ENCODE data around the gene LPIN2. TPM values are rescaled to one million over a fixed set of nuclear protein-coding genes. Genes with fewer than 3 reads are reported as not detected.
A peak's percentile ranks its signal among the peaks of the same experiment; 100 is the strongest.

The LPIN2 gene
- total RNA-seq, 3 donors from 2014 or later (not counting 1 experiment from before 2014, with no cell fraction given): 32.9 to 58.8 (median 57.1) TPM

DNA sequence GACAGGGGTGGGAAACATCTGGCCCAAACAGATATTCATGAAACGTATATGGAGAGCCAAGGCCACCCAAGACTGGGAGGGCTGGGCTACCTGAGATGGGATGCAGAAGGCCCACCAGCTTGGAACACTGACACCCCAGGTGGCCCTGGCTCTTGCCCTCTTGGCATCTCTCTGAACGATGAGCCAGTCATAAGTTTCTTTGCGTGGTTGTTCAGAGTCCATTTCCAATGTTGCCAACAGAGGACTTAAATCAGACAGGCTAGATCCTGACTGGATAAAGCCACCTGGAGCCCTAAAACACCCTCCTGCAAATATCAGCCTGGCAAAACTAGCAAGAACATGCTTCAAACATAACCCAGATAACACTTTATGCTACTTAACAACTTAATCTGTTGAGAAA is 42.6 kb downstream of the LPIN2 start:
- H3K9me3 ChIP-seq (ENCODE audit: control insufficient read depth, insufficient read depth, low read length): no peaks in the 10 kb centered on the region
- TF ChIP-seq, protein P1, sequence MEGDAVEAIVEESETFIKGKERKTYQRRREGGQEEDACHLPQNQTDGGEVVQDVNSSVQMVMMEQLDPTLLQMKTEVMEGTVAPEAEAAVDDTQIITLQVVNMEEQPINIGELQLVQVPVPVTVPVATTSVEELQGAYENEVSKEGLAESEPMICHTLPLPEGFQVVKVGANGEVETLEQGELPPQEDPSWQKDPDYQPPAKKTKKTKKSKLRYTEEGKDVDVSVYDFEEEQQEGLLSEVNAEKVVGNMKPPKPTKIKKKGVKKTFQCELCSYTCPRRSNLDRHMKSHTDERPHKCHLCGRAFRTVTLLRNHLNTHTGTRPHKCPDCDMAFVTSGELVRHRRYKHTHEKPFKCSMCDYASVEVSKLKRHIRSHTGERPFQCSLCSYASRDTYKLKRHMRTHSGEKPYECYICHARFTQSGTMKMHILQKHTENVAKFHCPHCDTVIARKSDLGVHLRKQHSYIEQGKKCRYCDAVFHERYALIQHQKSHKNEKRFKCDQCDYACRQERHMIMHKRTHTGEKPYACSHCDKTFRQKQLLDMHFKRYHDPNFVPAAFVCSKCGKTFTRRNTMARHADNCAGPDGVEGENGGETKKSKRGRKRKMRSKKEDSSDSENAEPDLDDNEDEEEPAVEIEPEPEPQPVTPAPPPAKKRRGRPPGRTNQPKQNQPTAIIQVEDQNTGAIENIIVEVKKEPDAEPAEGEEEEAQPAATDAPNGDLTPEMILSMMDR (IDR thresholded peaks at IDR 0.05): no peak
- Mint-ChIP-seq H3K9me3 (no peaks in the 10 kb centered on the region), H3K36me3 (no peaks in the 10 kb centered on the region), H3K27ac (peak overlapping the region; percentile 98), H3K4me3 (peak overlapping the region; percentile 28), H3K27me3 (ENCODE audit: low read depth in 2 of 2) (no peaks in the 10 kb centered on the region), H3K4me1 (peaks cover 71 to 73% of the 10 kb centered on the region in 2 donors)
- peaks cover 7% of the 10 kb centered on the region for H3K36me3 ChIP-seq (ENCODE audit: control insufficient read depth, insufficient read depth, low read length)
- H3K4me1 ChIP-seq (ENCODE audit: control insufficient read depth, insufficient read depth, low read length): peaks cover 57% of the 10 kb centered on the region
- DNase-seq: peak in 1 of 2 donors; percentile 19
- H3K27me3 ChIP-seq (ENCODE audit: control insufficient read depth, insufficient read depth, low read length): no peaks in the 10 kb centered on the region
- intact Hi-C loops (cut with micrococcal nuclease): loop anchor here (5.0 kb wide), 1 partner anchor 313 kb away; the partner anchor contains the start of gene SMCHD1
- no peak for ATAC-seq
- 82% methylated on average over 3 of the region's 3 CpGs for WGBS (ENCODE audit: insufficient coverage)
- no peak overlapping the region for H3K4me3 ChIP-seq (ENCODE audit: low read length)
- peak overlapping the region; percentile 96 for H3K27ac ChIP-seq (ENCODE audit: low read length)

DNA sequence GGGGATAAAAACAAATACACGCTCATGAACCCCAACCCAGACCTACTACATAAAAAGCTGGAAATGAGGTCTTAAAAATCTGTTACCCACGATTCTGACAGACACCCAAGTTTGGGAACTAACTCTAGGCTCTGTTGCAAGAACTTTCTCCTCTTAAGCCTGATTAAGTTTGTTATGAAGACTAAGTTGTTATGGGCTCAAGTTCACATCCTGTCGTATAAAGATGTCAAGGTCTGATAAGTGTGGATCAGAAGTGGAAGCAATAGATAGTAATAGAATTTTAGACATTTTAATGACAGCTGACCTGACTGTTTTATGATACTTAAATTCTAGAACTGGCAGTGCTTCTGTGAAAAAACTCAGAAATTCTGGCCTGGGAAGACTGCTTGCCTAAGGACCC is 43.2 kb downstream of the LPIN2 start:
- WGBS (ENCODE audit: insufficient coverage): 35% methylated on average over 1 of the region's 3 CpGs
- Mint-ChIP-seq H3K4me3 (peak overlapping the region; percentile 28), H3K4me1 (peaks cover 72 to 77% of the 10 kb centered on the region in 2 donors), H3K27me3 (ENCODE audit: low read depth in 2 of 2) (no peaks in the 10 kb centered on the region), H3K27ac (peak overlapping the region; percentile 98), H3K9me3 (no peaks in the 10 kb centered on the region), H3K36me3 (no peaks in the 10 kb centered on the region)
- DNase-seq: peak in 1 of 2 donors; percentile 56
- Histone ChIP-seq H3K27ac (ENCODE audit: low read length) (peak overlapping the region; percentile 96), H3K9me3 (ENCODE audit: control insufficient read depth, insufficient read depth, low read length) (no peaks in the 10 kb centered on the region), H3K27me3 (ENCODE audit: control insufficient read depth, insufficient read depth, low read length) (no peaks in the 10 kb centered on the region), H3K36me3 (ENCODE audit: control insufficient read depth, insufficient read depth, low read length) (peaks cover 7% of the 10 kb centered on the region), H3K4me3 (ENCODE audit: low read length) (no peak overlapping the region), H3K4me1 (ENCODE audit: control insufficient read depth, insufficient read depth, low read length) (peaks cover 59% of the 10 kb centered on the region)
- no peak for ATAC-seq
- intact Hi-C loops (cut with micrococcal nuclease): loop anchor here (5.0 kb wide), 1 partner anchor 312 kb away; the partner anchor contains the start of gene SMCHD1
- TF ChIP-seq, protein P1 (IDR thresholded peaks at IDR 0.05): no peak

DNA sequence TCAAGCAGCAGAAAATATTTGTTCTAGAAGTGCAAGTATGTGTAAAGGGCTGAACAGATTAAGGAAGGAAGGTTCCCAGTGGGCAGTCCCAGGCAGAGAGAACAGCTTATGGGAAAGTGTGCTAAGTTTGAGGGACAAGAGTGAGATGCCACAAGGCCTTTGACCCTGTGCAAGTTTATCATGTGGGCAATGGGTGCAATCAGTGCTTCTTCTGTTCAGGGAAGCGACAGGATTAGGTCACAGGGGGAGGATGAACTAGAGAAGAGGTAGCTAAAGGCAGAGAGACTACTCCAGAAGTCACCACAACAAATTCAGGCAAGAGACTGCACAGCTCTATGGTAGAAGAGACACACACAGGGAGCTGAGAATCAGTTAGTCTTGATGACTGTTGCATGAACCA is 44.3 kb downstream of the LPIN2 start:
- Mint-ChIP-seq H3K4me3 (peak overlapping the region; percentile 46), H3K9me3 (no peaks in the 10 kb centered on the region), H3K27me3 (ENCODE audit: low read depth in 2 of 2) (no peaks in the 10 kb centered on the region), H3K27ac (peak overlapping the region; percentile 98), H3K36me3 (no peaks in the 10 kb centered on the region), H3K4me1 (peaks cover 73 to 84% of the 10 kb centered on the region in 2 donors)
- Histone ChIP-seq H3K9me3 (ENCODE audit: control insufficient read depth, insufficient read depth, low read length) (no peaks in the 10 kb centered on the region), H3K27me3 (ENCODE audit: control insufficient read depth, insufficient read depth, low read length) (no peaks in the 10 kb centered on the region), H3K27ac (ENCODE audit: low read length) (peak overlapping the region; percentile 96), H3K4me3 (ENCODE audit: low read length) (no peak overlapping the region), H3K4me1 (ENCODE audit: control insufficient read depth, insufficient read depth, low read length) (peaks cover 68% of the 10 kb centered on the region), H3K36me3 (ENCODE audit: control insufficient read depth, insufficient read depth, low read length) (peaks cover 1% of the 10 kb centered on the region)
- WGBS (ENCODE audit: insufficient coverage): 67% methylated on average over 1 of the region's 1 CpG
- TF ChIP-seq, protein P1 (IDR thresholded peaks at IDR 0.05): no peak
- no peak for ATAC-seq
- intact Hi-C loops (cut with micrococcal nuclease): no loop called here
- DNase-seq: peak in 1 of 2 donors; percentile 35

DNA sequence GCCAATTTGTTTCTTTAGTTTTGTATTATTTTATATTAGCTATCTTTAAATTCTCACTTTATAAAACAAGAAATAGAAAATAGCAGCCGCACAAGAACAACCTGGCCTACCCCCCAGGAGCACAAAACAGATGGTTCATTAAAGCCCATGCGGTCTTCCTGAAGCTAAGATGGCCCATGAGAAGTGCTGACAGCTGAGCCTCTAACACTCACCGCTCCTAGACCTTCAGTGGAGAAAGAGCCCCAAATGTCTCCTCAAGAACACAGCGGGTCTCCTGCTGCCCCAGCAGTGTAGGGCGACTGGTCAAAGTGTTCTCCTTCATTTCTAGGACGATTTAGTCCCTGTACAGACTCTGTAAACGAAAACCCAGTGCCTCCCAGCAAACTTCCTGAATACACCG is 45.1 kb downstream of the LPIN2 start:
- peak overlapping the region; percentile 98 for H3K27ac Mint-ChIP-seq
- peak overlapping the region; percentile 96 for H3K27ac ChIP-seq (ENCODE audit: low read length)

More for the DNA sequence above, 45.1 kb downstream of the LPIN2 start:
- DNase-seq: peak in 1 of 2 donors; percentile 31
- no peaks in the 10 kb centered on the region for H3K9me3 Mint-ChIP-seq
- H3K36me3 Mint-ChIP-seq: no peaks in the 10 kb centered on the region
- no peaks in the 10 kb centered on the region for H3K27me3 Mint-ChIP-seq (ENCODE audit: low read depth in 2 of 2)
- ATAC-seq: no peak
- TF ChIP-seq, protein P1 (IDR thresholded peaks at IDR 0.05): no peak
- Histone ChIP-seq H3K9me3 (ENCODE audit: control insufficient read depth, insufficient read depth, low read length) (no peaks in the 10 kb centered on the region), H3K4me1 (ENCODE audit: control insufficient read depth, insufficient read depth, low read length) (peaks cover 73% of the 10 kb centered on the region), H3K36me3 (ENCODE audit: control insufficient read depth, insufficient read depth, low read length) (no peaks in the 10 kb centered on the region), H3K4me3 (ENCODE audit: low read length) (no peak overlapping the region), H3K27me3 (ENCODE audit: control insufficient read depth, insufficient read depth, low read length) (no peaks in the 10 kb centered on the region)
- 73% methylated on average over 8 of the region's 8 CpGs for WGBS (ENCODE audit: insufficient coverage)
- no peak overlapping the region for H3K4me3 Mint-ChIP-seq
- intact Hi-C loops (cut with micrococcal nuclease): no loop called here
- H3K4me1 Mint-ChIP-seq: peaks cover 73 to 84% of the 10 kb centered on the region in 2 donors

Data from natural killer cell (primary cell).